Brain microvascular endothelial cell (primary cell): ENCODE measurements around the gene BANF2.

ENCODE experiments used
- DNase-seq: peaks from one replicate; pipeline ENCODE4 v3.0.0-alpha.2; 2020
- H3K27ac ChIP-seq: fragments of 250-450 bp; sonication (Bioruptor Pico); 2 replicates; pipeline ENCODE4 v1.5.1; 2020; ENCODE audit warnings: mild to moderate bottlenecking, moderate library complexity
- H3K27me3 ChIP-seq: fragments of 250-450 bp; sonication (Bioruptor Pico); replicated peaks from 2 replicates; pipeline ENCODE4 v1.5.1; 2020; ENCODE audit warnings: mild to moderate bottlenecking
- H3K36me3 ChIP-seq: fragments of 250-450 bp; sonication (Bioruptor Pico); replicated peaks from 2 replicates; pipeline ENCODE4 v1.5.1; 2020; ENCODE audit warnings: mild to moderate bottlenecking
- H3K4me3 ChIP-seq: 2 replicates; pipeline ENCODE4 v1.5.1; 2011; ENCODE audit warnings: low read depth, mild to moderate bottlenecking, control low read depth, low read length, moderate library complexity
- in situ Hi-C: cut with HindIII; loops from 2 replicates; pipeline ENCODE4 v1.10.0; 2017; ENCODE audit warnings: low sequenced_read_pairs, low pct_ligation_motif_present
- TF ChIP-seq, protein P1 (sequence below): IDR thresholded peaks from 2 replicates; pipeline ENCODE4 v1.5.1; 2011; ENCODE audit warnings: low read depth, mild to moderate bottlenecking, moderate library complexity, low read length, control low read depth, inconsistent platforms; ENCODE audit errors: missing control alignments

The BANF2 gene

DNA sequence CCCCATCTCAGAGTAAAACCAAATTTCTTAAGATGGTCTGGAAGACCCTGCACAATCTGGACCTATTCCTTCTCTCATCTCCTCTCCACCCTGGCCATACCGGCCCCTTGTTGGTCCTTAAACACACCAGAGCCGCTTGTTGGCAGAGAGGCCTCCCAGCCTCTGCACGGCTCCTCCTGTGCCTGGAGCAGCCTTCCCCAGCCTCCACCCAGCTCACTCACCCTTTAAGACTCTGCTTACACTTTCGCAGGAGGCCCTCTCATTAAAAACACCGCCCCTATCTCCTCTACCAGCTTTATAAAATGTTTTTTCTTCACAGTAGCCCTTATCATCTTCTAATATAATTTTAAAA, 49.8 kb downstream of the BANF2 start:
- no peaks in the 10 kb centered on the region for H3K36me3 ChIP-seq
- TF ChIP-seq, protein P1, sequence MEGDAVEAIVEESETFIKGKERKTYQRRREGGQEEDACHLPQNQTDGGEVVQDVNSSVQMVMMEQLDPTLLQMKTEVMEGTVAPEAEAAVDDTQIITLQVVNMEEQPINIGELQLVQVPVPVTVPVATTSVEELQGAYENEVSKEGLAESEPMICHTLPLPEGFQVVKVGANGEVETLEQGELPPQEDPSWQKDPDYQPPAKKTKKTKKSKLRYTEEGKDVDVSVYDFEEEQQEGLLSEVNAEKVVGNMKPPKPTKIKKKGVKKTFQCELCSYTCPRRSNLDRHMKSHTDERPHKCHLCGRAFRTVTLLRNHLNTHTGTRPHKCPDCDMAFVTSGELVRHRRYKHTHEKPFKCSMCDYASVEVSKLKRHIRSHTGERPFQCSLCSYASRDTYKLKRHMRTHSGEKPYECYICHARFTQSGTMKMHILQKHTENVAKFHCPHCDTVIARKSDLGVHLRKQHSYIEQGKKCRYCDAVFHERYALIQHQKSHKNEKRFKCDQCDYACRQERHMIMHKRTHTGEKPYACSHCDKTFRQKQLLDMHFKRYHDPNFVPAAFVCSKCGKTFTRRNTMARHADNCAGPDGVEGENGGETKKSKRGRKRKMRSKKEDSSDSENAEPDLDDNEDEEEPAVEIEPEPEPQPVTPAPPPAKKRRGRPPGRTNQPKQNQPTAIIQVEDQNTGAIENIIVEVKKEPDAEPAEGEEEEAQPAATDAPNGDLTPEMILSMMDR = no peak
- in situ Hi-C loops = no loop called here
- no peak overlapping the region for H3K27ac ChIP-seq
- no peak for DNase-seq
- H3K4me3 ChIP-seq = no peak overlapping the region
- no peaks in the 10 kb centered on the region for H3K27me3 ChIP-seq

DNA sequence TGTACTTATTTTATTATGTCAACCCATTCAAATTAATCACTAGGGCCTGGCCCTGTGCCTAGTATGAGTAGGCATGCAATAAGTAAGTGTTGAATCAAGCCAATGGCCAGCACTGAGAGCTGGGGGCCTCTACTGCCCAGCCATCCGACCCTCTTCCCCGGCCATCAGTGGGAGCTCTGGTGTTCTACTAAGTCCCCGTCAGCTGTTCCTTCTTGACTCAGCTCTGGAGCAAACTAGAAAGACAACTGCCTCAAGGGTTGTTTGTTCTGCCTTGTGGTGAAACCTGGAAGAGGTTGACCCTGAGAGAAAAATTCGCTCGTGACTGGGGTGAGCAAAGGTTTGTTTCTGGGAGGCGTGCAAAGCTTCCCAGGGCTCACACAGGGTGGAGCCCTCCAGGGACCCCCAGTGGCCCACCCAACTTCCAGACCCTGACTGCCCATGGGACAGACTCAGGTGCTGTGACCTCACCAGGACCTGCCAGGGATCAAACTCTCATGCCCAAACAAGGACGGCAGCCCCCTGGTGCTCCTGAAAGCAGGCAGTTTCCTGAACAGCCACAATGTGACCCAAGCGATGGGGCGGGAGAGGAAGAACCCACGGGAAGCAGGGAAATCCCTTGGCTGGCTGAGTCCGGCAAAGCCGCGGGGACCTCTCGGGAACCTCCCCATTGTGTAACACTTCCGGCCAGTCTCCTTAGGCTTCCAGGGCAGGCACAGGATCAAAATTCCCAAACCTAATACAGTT, 50.4 kb downstream of the BANF2 start:
- TF ChIP-seq, protein P1 = no peak
- in situ Hi-C loops = no loop called here
- Histone ChIP-seq H3K27ac (no peak overlapping the region), H3K27me3 (no peaks in the 10 kb centered on the region), H3K4me3 (no peak overlapping the region), H3K36me3 (no peaks in the 10 kb centered on the region)
- peak; percentile 53 for DNase-seq

DNA sequence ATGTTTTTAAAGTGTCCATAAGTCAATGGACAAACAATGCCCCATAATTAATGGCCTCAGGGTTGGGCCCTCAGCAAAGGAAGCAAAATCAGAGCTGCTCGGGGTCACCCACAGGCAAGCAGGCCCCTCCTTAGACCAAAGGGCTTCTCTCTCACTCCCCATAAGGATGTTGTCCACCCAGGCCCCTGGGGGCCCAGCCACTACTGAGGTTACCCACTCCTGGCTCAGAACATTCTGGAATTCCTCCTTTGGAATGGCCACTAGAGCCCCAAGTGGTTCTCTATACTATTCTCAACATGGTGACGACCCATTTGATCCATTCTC, 50.9 kb downstream of the BANF2 start:
- DNase-seq = no peak
- TF ChIP-seq, protein P1 = no peak
- Histone ChIP-seq H3K4me3 (no peak overlapping the region), H3K36me3 (no peaks in the 10 kb centered on the region), H3K27me3 (no peaks in the 10 kb centered on the region), H3K27ac (no peak overlapping the region)
- in situ Hi-C loops = no loop called here

DNA sequence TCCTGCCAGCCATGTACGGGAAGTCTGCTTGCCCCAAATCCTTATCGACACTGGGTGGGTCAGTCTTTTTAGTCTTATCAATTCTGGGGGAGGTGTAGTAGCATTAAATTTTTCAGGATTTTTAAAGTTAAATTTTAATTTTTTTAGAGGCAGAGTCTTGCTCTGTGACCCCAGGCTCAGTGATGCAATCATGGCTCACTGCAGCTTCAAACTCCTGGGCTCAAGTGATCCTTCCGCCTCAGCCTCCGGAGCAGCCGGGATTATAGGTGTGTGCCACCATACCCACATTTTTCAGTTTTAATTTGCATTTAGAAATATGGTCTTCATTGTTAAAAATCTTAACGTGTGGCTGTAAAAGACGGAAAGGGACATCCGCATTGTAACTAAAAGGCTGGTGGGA, 51.9 kb downstream of the BANF2 start:
- H3K4me3 ChIP-seq = no peak overlapping the region
- H3K36me3 ChIP-seq = no peaks in the 10 kb centered on the region
- H3K27ac ChIP-seq = no peak overlapping the region
- DNase-seq = no peak
- in situ Hi-C loops = no loop called here
- H3K27me3 ChIP-seq = no peaks in the 10 kb centered on the region
- TF ChIP-seq, protein P1 = no peak

DNA sequence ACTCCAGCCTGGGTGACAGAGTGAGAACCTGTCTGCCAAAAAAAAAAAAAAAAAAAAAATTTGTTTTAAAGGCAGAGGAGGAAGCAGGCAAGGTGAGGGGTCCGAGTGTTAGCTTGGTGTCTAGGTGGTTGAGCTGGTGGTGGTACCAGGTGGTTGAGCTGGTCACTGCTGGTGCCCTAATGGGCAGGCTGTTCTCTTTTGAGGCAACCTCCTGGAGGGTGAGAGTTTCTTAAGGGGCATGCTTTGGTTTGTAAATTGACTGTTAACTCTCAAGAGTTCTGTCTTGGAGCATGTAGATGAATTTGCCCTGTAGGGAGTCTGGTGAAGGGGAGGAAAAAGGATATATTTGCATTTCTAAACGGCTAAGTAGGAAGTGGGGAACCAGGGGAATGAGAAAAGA, 52.7 kb downstream of the BANF2 start:
- TF ChIP-seq, protein P1 = no peak
- H3K27me3 ChIP-seq = no peaks in the 10 kb centered on the region
- no peaks in the 10 kb centered on the region for H3K36me3 ChIP-seq
- in situ Hi-C loops = no loop called here
- no peak overlapping the region for H3K4me3 ChIP-seq
- H3K27ac ChIP-seq = no peak overlapping the region
- DNase-seq = no peak

DNA sequence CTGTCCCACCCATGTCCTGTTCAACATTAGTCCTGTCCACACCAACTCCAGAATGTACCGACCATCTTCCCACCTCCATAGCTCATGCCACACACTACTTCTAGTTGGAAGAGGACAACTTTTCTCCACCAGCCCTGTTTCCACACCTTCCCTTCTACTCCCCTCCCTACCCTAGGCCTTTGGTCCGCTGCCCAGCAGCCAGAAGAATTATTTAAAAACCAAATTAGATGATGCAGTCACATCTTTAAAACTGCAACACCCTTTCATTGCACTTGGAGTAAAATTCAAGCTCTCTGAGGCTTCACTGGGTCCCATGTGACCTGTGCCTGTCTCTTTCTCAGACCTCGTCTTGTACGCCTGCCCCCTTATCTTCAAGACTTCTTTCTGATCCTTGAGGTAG, 53.8 kb downstream of the BANF2 start:
- in situ Hi-C loops = no loop called here
- Histone ChIP-seq H3K27me3 (no peaks in the 10 kb centered on the region), H3K4me3 (no peak overlapping the region), H3K36me3 (no peaks in the 10 kb centered on the region), H3K27ac (no peak overlapping the region)
- TF ChIP-seq, protein P1 = no peak
- DNase-seq = no peak
